HepG2 (cell line): ENCODE measurements around the gene ZIC4.

ENCODE experiments used
- CCDC6 ChIP-seq: sonication (generic); formaldehyde crosslinking; IDR thresholded peaks from 2 replicates; pipeline ENCODE4 v1.8.1; 2022; ENCODE audit warnings: mild to moderate bottlenecking, missing genetic modification reagents, moderate library complexity
- GATAD2A ChIP-seq: IDR thresholded peaks from 2 replicates; pipeline ENCODE4 v1.6.1; 2016
- HCFC1 ChIP-seq: fragments of 150-350 bp; IDR thresholded peaks from 2 replicates; pipeline ENCODE4 v1.6.1; 2014; ENCODE audit warnings: low read depth, low read length
- POLR2A ChIP-seq, 2 experiments: IDR thresholded peaks; 2 replicates each; pipeline ENCODE4 v1.6.1; 2011; ENCODE audit warnings: low read depth in 2 of 2, low read length in 2 of 2, mild to moderate bottlenecking in 1 of 2, moderate library complexity in 1 of 2; ENCODE audit not compliant: insufficient read depth in 1 of 2
- RBM39 ChIP-seq: fragments of 200-400 bp; formaldehyde crosslinking; IDR thresholded peaks from one replicate; pipeline ENCODE4 v1.6.1; 2018; ENCODE audit warnings: antibody characterized with exemption, mild to moderate bottlenecking, low read depth, low read length; ENCODE audit not compliant: poor library complexity, severe bottlenecking
- TAF1 ChIP-seq: sonication (generic); formaldehyde crosslinking; IDR thresholded peaks from 2 replicates; pipeline ENCODE4 v1.4.0; 2020; ENCODE audit warnings: missing genetic modification reagents
- TCF7 ChIP-seq: sonication (generic); IDR thresholded peaks from 2 replicates; pipeline ENCODE4 v1.6.1; 2016; ENCODE audit warnings: antibody characterized with exemption, low read depth
- ZNF431 ChIP-seq: sonication (generic); formaldehyde crosslinking; IDR thresholded peaks from 2 replicates; pipeline ENCODE4 v1.9.0; 2022; ENCODE audit warnings: missing genetic modification reagents, low read depth, mild to moderate bottlenecking, borderline replicate concordance
- ZNF775 ChIP-seq: sonication (generic); formaldehyde crosslinking; IDR thresholded peaks from 2 replicates; pipeline ENCODE4 v1.4.0; 2020; ENCODE audit warnings: missing genetic modification reagents, mild to moderate bottlenecking, moderate library complexity, borderline replicate concordance
- TF ChIP-seq, protein P1 (sequence below): sonication (generic); formaldehyde crosslinking; IDR thresholded peaks from 2 replicates; pipeline ENCODE4 v1.5.0; 2020; ENCODE audit warnings: mild to moderate bottlenecking, missing genetic modification reagents, moderate library complexity
- TF ChIP-seq, protein P2 (sequence below), 2 experiments: IDR thresholded peaks; 2 replicates each; pipeline ENCODE4 v1.6.1; 2011 to 2012; ENCODE audit warnings: low read length in 2 of 2, borderline replicate concordance in 1 of 2, low read depth in 1 of 2, mild to moderate bottlenecking in 1 of 2, moderate library complexity in 1 of 2
- TF ChIP-seq, protein P3 (sequence below): sonication (generic); formaldehyde crosslinking; conservative IDR thresholded peaks from 2 replicates; pipeline ENCODE4 v1.8.0; 2022; ENCODE audit warnings: missing genetic modification reagents

DNA sequence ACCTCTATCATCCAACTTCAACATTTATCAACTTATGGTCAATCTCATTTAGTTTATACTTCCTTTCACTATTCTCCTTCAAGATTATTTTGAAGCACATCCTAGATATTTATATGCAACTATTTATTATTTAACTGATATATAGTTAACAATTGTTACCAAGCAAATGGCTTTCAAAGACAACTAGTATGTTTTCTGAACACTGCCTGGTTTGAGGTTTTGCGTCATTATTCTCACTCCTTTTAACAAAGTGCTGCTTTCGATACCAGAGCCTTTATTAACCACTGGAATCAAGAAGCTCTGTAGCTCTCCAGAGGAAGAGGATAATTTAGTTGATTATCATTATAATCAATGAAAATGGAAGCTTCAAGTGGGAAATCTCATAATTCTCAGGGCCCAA lies 22.4 kb upstream of the ZIC4 start:
- TF ChIP-seq TAF1 (CRISPR knock-in tag) (no peak), HCFC1 (no peak), GATAD2A (CRISPR knock-in tag) (no peak), RBM39 (no peak), ZNF775 (CRISPR knock-in tag) (no peak), POLR2A (IDR thresholded peaks at IDR 0.05; ENCODE audit: insufficient read depth in 1 of 2, low read depth in 2 of 2, low read length in 2 of 2) (no peak), TCF7 (no peak), ZNF431 (no peak), CCDC6 (CRISPR knock-in tag) (no peak)
- TF ChIP-seq, protein P1, sequence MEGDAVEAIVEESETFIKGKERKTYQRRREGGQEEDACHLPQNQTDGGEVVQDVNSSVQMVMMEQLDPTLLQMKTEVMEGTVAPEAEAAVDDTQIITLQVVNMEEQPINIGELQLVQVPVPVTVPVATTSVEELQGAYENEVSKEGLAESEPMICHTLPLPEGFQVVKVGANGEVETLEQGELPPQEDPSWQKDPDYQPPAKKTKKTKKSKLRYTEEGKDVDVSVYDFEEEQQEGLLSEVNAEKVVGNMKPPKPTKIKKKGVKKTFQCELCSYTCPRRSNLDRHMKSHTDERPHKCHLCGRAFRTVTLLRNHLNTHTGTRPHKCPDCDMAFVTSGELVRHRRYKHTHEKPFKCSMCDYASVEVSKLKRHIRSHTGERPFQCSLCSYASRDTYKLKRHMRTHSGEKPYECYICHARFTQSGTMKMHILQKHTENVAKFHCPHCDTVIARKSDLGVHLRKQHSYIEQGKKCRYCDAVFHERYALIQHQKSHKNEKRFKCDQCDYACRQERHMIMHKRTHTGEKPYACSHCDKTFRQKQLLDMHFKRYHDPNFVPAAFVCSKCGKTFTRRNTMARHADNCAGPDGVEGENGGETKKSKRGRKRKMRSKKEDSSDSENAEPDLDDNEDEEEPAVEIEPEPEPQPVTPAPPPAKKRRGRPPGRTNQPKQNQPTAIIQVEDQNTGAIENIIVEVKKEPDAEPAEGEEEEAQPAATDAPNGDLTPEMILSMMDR (CRISPR knock-in tag) = no peak
- TF ChIP-seq, protein P2, sequence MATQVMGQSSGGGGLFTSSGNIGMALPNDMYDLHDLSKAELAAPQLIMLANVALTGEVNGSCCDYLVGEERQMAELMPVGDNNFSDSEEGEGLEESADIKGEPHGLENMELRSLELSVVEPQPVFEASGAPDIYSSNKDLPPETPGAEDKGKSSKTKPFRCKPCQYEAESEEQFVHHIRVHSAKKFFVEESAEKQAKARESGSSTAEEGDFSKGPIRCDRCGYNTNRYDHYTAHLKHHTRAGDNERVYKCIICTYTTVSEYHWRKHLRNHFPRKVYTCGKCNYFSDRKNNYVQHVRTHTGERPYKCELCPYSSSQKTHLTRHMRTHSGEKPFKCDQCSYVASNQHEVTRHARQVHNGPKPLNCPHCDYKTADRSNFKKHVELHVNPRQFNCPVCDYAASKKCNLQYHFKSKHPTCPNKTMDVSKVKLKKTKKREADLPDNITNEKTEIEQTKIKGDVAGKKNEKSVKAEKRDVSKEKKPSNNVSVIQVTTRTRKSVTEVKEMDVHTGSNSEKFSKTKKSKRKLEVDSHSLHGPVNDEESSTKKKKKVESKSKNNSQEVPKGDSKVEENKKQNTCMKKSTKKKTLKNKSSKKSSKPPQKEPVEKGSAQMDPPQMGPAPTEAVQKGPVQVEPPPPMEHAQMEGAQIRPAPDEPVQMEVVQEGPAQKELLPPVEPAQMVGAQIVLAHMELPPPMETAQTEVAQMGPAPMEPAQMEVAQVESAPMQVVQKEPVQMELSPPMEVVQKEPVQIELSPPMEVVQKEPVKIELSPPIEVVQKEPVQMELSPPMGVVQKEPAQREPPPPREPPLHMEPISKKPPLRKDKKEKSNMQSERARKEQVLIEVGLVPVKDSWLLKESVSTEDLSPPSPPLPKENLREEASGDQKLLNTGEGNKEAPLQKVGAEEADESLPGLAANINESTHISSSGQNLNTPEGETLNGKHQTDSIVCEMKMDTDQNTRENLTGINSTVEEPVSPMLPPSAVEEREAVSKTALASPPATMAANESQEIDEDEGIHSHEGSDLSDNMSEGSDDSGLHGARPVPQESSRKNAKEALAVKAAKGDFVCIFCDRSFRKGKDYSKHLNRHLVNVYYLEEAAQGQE (IDR thresholded peaks at IDR 0.05; ENCODE audit: borderline replicate concordance in 1 of 2, low read depth in 1 of 2, low read length in 2 of 2) = no peak
- TF ChIP-seq, protein P3, sequence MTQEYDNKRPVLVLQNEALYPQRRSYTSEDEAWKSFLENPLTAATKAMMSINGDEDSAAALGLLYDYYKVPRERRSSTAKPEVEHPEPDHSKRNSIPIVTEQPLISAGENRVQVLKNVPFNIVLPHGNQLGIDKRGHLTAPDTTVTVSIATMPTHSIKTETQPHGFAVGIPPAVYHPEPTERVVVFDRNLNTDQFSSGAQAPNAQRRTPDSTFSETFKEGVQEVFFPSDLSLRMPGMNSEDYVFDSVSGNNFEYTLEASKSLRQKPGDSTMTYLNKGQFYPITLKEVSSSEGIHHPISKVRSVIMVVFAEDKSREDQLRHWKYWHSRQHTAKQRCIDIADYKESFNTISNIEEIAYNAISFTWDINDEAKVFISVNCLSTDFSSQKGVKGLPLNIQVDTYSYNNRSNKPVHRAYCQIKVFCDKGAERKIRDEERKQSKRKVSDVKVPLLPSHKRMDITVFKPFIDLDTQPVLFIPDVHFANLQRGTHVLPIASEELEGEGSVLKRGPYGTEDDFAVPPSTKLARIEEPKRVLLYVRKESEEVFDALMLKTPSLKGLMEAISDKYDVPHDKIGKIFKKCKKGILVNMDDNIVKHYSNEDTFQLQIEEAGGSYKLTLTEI (CRISPR knock-in tag) = no peak
